CD8-positive, alpha-beta memory T cell (primary cell): Measurements from ENCODE around the gene VPS33A. TPM values are rescaled to one million over a fixed set of nuclear protein-coding genes. Genes with fewer than 3 reads are reported as not detected.
"Not testable (repeated sequence)": the region's sequence is repeated elsewhere in the genome, so short reads cannot be mapped to it uniquely, and the experiment has no call there.

Experiments used
- CTCF ChIA-PET: fragments of 350-600 bp; sonication (Branson Sonifier 250); formaldehyde crosslinking; loops from one replicate; lab custom pipeline; 2021; ENCODE audit warnings: antibody characterized with exemption; lab: Charles Lee
- POLR2A ChIA-PET: fragments of 350-600 bp; sonication (Branson Sonifier 250); formaldehyde crosslinking; loops from one replicate; lab custom pipeline; 2021; ENCODE audit warnings: antibody characterized with exemption; lab: Charles Lee
- DNase-seq, 5 donors: peaks; one replicate each; pipeline versions ENCODE4 v3.0.0 to v3.0.0-alpha.2; 2020 to 2022; ENCODE audit warnings: mixed read lengths in 1 of 5
- H3K27ac ChIP-seq: one replicate; pipeline ENCODE4 v1.7.0; 2013; ENCODE audit warnings: low read depth, mild to moderate bottlenecking, low read length, moderate library complexity
- H3K27me3 ChIP-seq: 2 replicates; pipeline ENCODE4 v1.7.0; 2013; ENCODE audit warnings: low read length, mild to moderate bottlenecking; ENCODE audit not compliant: insufficient read depth, poor library complexity, severe bottlenecking
- H3K36me3 ChIP-seq: 2 replicates; pipeline ENCODE4 v1.7.0; 2013; ENCODE audit warnings: mild to moderate bottlenecking, low read length, moderate library complexity; ENCODE audit not compliant: insufficient read depth
- H3K4me1 ChIP-seq: 2 replicates; pipeline ENCODE4 v1.7.0; 2013; ENCODE audit warnings: mild to moderate bottlenecking, low read length, moderate library complexity; ENCODE audit not compliant: insufficient read depth
- H3K4me3 ChIP-seq: 2 replicates; pipeline ENCODE4 v1.7.0; 2013; ENCODE audit warnings: mild to moderate bottlenecking, low read length
- H3K9me3 ChIP-seq: 2 replicates; pipeline ENCODE4 v1.7.0; 2013; ENCODE audit warnings: mild to moderate bottlenecking, low read length
- H3K27ac Mint-ChIP-seq, 8 donors: one replicate each; pipeline ENCODE4 v1.8.0; 2020 to 2021; ENCODE audit warnings: mixed read lengths in 8 of 8, mild to moderate bottlenecking in 6 of 8, inconsistent platforms in 3 of 8, moderate library complexity in 3 of 8
- H3K27me3 Mint-ChIP-seq, 2 donors: one replicate each; pipeline ENCODE4 v1.8.0; 2020 to 2021; ENCODE audit warnings: mixed read lengths in 2 of 2, mild to moderate bottlenecking in 1 of 2, moderate library complexity in 1 of 2
- H3K36me3 Mint-ChIP-seq, 3 donors: one replicate each; pipeline ENCODE4 v1.8.0; 2020 to 2021; ENCODE audit warnings: mixed read lengths in 3 of 3, inconsistent platforms in 1 of 3, mild to moderate bottlenecking in 1 of 3
- H3K4me1 Mint-ChIP-seq, 3 donors: one replicate each; pipeline ENCODE4 v1.8.0; 2020 to 2021; ENCODE audit warnings: mixed read lengths in 3 of 3, inconsistent platforms in 1 of 3, mild to moderate bottlenecking in 1 of 3
- H3K4me3 Mint-ChIP-seq, 7 donors: one replicate each; pipeline ENCODE4 v1.8.0; 2020 to 2021; ENCODE audit warnings: mixed read lengths in 7 of 7, mild to moderate bottlenecking in 6 of 7, moderate library complexity in 4 of 7, inconsistent platforms in 2 of 7
- H3K9me3 Mint-ChIP-seq, 5 donors: one replicate each; pipeline ENCODE4 v1.8.0; 2020 to 2022; ENCODE audit warnings: mixed read lengths in 5 of 5, mild to moderate bottlenecking in 3 of 5, moderate library complexity in 2 of 5, inconsistent platforms in 1 of 5
- polyA plus RNA-seq: library from polyadenylated mRNA; unstranded; fragments of 300-500 nt; fragmentation: Illumina TruSeq; gene quantifications from one replicate; pipeline ENCODE4 v1.2.3, GENCODE V29; 2021
- total RNA-seq, 2 experiments: library from RNA; stranded (reverse); gene quantifications; one replicate each; pipeline ENCODE4 v1.2.3, GENCODE V29; 2021

The VPS33A gene
- total and polyA plus RNA-seq, 3 experiments from 2014 or later = 30.6 to 44.2 (median 43.1) TPM

DNA sequence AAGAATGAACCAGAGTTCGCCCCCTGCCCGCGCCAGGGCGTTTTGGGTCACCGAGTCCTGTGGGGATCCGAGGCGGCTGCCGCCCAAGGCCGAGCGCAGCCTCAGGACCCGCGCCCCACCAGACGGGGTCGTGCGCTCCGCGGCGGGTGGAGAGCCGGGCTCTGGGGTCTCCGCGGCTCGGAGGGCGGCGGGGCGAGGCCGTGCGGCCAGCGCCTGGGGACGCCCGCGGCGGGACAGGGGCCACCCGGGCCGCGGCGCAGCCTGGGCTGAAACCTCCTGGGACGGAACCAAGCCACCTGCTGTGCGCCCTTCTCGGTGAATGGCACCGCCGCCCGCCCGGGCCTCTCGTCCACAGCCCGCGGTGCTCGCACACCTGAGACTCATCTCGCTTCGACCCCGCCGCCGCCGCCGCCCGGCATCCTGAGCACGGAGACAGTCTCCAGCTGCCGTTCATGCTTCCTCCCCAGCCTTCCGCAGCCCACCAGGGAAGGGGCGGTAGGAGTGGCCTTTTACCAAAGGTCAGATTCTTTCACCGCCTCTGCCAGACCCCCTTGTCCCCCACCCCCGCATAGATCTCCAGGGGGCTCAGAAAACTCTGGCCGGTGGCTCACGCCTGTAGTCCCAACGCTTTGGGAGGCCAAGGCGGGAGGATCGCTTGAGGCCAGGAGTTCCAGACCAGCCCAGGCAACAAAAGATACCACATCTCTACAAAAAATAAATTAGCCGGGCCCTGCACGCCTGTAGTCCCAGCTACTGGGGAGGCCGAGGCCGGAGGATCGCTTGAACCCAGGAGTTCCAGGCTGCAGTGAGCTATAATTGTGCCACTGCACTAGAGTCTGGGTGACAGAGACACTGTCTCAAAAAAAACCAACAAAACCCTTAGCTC is 61.9 kb downstream of the VPS33A start:
- Histone ChIP-seq H3K9me3 (no peaks in the 10 kb centered on the region), H3K27ac (no peak overlapping the region), H3K4me3 (peak overlapping the region; percentile 28), H3K36me3 (peaks cover 5% of the 10 kb centered on the region), H3K27me3 (no peaks in the 10 kb centered on the region), H3K4me1 (peaks cover 7% of the 10 kb centered on the region)
- Mint-ChIP-seq H3K36me3 (peaks cover 5 to 21% (median 10%) of the 10 kb centered on the region in 3 donors), H3K9me3 (no peaks in the 10 kb centered on the region), H3K4me1 (peaks cover 6 to 25% (median 16%) of the 10 kb centered on the region in 3 donors), H3K27me3 (peaks cover 1 to 5% of the 10 kb centered on the region in 2 donors), H3K27ac (peak overlapping the region in 5 of 8 donors; percentile 43 to 78 (median 57)), H3K4me3 (peak overlapping the region; percentile 69 to 92 (median 87))
- ChIA-PET CTCF (interaction anchor here (0.8 kb wide), 1 partner anchor 286 kb away, joined by 4 read pairs; the partner anchor contains the start of gene CFAP251), POLR2A (interaction anchor here (1.0 to 1.4 kb wide), 3 partner anchors 9 to 40 kb away, joined by 4 to 7 read pairs (median 5); partner anchors contain the start of gene DIABLO)
- no peak for DNase-seq

DNA sequence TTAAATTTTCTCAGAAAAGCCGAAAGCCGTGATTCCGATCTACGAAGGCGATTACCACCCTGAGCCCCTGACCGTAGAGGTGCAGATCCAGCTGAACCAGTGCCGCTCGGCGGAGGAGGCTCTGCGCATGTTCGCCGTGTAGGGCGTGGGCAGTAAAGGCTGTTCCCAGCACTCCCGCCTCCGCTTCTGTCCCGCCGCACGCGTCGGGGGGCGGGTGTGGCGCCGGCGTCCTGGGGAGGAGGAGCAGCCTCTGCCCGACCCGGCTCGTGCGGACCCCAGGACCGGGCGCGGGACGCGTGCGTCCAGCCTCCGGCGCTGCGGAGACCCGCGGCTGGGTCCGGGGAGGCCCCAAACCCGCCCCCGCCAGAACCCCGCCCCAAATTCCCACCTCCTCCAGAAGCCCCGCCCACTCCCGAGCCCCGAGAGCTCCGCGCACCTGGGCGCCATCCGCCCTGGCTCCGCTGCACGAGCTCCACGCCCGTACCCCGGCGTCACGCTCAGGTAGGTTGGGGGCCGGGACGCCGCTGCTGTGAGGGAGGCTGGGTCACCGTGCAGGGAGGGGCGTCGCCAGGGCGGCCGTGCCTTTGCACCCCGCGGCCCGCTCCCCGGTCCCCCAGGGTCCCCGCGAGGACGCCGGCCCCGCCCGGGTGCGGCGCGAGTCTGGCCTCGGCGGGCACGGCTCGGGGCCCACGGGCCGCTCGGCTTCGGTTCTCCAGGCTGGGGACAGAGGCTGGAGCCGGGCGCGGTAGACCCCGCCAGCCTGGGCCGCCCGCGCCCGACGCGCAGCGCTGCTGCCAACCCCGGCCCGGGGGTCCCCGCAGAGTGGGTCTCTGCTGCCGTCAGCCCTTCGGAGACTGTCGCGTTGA is 62.8 kb downstream of the VPS33A start, which contains the start of gene B3GNT4:
B3GNT4 (plus strand) TSS at position 409 of the 866 bp plus-strand sequence. CDS start 910 bp downstream, outside the sequence.
- Histone ChIP-seq H3K4me3 (peak within 1 kb of the TSS; percentile 33), H3K27ac (no peak within 1 kb of the TSS), H3K9me3 (no peaks in the 10 kb centered on the region), H3K4me1 (peaks cover 7% of the 10 kb centered on the region), H3K36me3 (peaks cover 3% of the 10 kb centered on the region), H3K27me3 (no peaks in the 10 kb centered on the region)
- peak; percentile 56 to 76 (median 65) for DNase-seq
- peaks cover 1 to 5% of the 10 kb centered on the region in 2 donors for H3K27me3 Mint-ChIP-seq
- peak within 1 kb of the TSS in 3 of 8 donors; percentile 57 to 78 (median 66) for H3K27ac Mint-ChIP-seq
- peaks cover 3 to 15% (median 8%) of the 10 kb centered on the region in 3 donors for H3K36me3 Mint-ChIP-seq
- ChIA-PET POLR2A (interaction anchor here (0.6 to 1.4 kb wide), 4 partner anchors 9 to 41 kb away, joined by 4 to 7 read pairs (median 5); partner anchors contain the start of gene DIABLO), CTCF (interaction anchor here (0.7 to 1.0 kb wide), 2 partner anchors 12 to 13 kb away, joined by 3 read pairs; no protein-coding TSS in a partner anchor)
- H3K9me3 Mint-ChIP-seq = no peaks in the 10 kb centered on the region
- peak within 1 kb of the TSS; percentile 80 to 92 (median 87) for H3K4me3 Mint-ChIP-seq
- H3K4me1 Mint-ChIP-seq = peaks cover 6 to 25% (median 16%) of the 10 kb centered on the region in 3 donors

DNA sequence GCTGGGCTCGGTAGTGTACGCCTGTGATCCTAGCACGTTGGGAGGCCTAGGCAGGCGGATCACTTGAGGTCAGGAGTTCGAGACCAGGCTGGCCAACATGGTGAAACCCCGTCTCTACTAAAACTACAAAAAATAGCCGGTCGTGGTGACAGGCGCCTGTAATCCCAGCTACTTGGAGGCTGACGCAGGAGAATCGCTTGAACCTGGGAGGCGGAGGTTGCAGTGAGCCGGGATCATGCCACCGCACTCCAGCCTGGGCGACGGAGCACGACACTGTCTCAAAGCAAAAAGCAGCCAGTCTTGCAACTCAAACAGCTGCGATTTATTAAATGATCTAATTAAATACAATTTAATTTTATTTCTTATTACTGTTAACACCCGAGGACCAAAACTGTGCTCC is 63.5 kb downstream of the VPS33A start:
- DNase-seq, H3K36me3 ChIP-seq, H3K4me1 ChIP-seq, H3K27me3 ChIP-seq, H3K9me3 ChIP-seq, H3K36me3 Mint-ChIP-seq, H3K27ac ChIP-seq, H3K9me3 Mint-ChIP-seq: not testable (repeated sequence)
- Mint-ChIP-seq H3K4me1 (peaks cover 6 to 25% (median 16%) of the 10 kb centered on the region in 3 donors), H3K4me3 (peak overlapping the region; percentile 79 to 89 (median 81)), H3K27ac (peak overlapping the region in 1 of 8 donors; percentile 55), H3K27me3 (peaks cover 1 to 10% of the 10 kb centered on the region in 2 donors)
- peak overlapping the region; percentile 33 for H3K4me3 ChIP-seq
- POLR2A ChIA-PET = interaction anchor here (0.6 to 1.4 kb wide), 3 partner anchors 9 to 42 kb away, joined by 4 to 7 read pairs (median 5); partner anchors contain the start of gene DIABLO
- CTCF ChIA-PET = interaction anchor here (1.0 kb wide), 1 partner anchor 12 kb away, joined by 3 read pairs; no protein-coding TSS in a partner anchor

DNA sequence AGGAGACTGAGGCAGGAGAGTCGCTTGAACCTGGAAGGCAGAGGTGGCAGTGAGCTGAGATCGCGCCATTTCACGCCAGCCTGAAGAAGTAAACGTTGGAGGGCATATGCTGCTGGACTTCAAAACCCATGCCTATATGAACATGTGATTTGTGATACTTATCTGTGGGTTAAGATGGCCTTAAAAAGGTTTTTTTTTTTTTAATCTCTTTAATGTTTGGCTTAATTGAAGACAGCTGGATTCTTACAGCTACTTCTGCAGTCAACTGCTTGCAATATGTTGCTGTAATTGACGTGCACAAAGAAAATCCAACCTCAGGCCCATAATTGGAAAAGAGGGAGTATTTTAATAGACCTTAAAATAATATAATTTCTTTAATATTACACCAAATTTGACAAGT is 64.3 kb downstream of the VPS33A start:
- H3K4me1 Mint-ChIP-seq = peaks cover 9 to 29% (median 20%) of the 10 kb centered on the region in 3 donors
- H3K27ac Mint-ChIP-seq = no peak overlapping the region
- peaks cover 0 to 2% (median 0%) of the 10 kb centered on the region in 3 donors for H3K36me3 Mint-ChIP-seq
- no peak overlapping the region for H3K4me3 Mint-ChIP-seq
- ChIA-PET POLR2A (no interaction called here), CTCF (interaction anchor here (0.6 to 0.8 kb wide), 2 partner anchors 11 to 136 kb away, joined by 4 read pairs; no protein-coding TSS in a partner anchor)
- H3K27ac ChIP-seq = no peak overlapping the region
- H3K27me3 ChIP-seq = no peaks in the 10 kb centered on the region
- DNase-seq = no peak
- H3K4me1 ChIP-seq = peaks cover 7% of the 10 kb centered on the region
- no peaks in the 10 kb centered on the region for H3K9me3 Mint-ChIP-seq
- H3K27me3 Mint-ChIP-seq = peaks cover 4 to 15% of the 10 kb centered on the region in 2 donors
- no peaks in the 10 kb centered on the region for H3K9me3 ChIP-seq
- H3K4me3 ChIP-seq = no peak overlapping the region
- no peaks in the 10 kb centered on the region for H3K36me3 ChIP-seq

DNA sequence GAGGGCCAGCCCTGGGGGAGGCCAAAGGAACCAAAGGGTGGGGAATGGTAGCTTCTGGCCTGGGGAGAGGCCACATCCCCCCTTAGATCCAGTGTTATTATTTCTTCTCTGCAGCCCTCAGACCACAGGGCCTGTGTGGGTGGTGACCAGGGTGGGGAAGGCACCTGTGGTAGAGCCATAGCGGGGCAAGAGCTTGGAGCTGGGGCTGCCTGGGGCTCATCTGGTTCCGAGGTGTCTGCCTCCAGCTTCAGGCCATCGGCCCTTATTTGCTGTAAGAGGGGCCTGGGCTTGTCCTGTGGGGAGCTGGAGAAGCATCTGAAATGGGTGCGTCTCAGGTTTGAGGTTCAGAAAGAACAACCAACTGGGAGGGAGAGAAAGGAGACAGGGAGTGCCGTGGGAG is 64.9 kb downstream of the VPS33A start:
- Histone ChIP-seq H3K36me3 (no peaks in the 10 kb centered on the region), H3K27ac (no peak overlapping the region), H3K9me3 (no peaks in the 10 kb centered on the region), H3K4me3 (no peak overlapping the region), H3K27me3 (no peaks in the 10 kb centered on the region), H3K4me1 (peaks cover 7% of the 10 kb centered on the region)
- DNase-seq = no peak
- H3K9me3 Mint-ChIP-seq = no peaks in the 10 kb centered on the region
- H3K27me3 Mint-ChIP-seq = peaks cover 9 to 19% of the 10 kb centered on the region in 2 donors
- POLR2A ChIA-PET = interaction anchor here (0.9 kb wide), 1 partner anchor 25 kb away, joined by 3 read pairs; the partner anchor contains the start of gene DIABLO
- CTCF ChIA-PET = interaction anchor here (0.8 kb wide), 1 partner anchor 11 kb away, joined by 4 read pairs; no protein-coding TSS in a partner anchor
- peak overlapping the region in 2 of 7 donors; percentile 5 to 41 for H3K4me3 Mint-ChIP-seq
- H3K36me3 Mint-ChIP-seq = no peaks in the 10 kb centered on the region
- peak overlapping the region in 1 of 8 donors; percentile 15 for H3K27ac Mint-ChIP-seq
- peaks cover 9 to 29% (median 20%) of the 10 kb centered on the region in 3 donors for H3K4me1 Mint-ChIP-seq

DNA sequence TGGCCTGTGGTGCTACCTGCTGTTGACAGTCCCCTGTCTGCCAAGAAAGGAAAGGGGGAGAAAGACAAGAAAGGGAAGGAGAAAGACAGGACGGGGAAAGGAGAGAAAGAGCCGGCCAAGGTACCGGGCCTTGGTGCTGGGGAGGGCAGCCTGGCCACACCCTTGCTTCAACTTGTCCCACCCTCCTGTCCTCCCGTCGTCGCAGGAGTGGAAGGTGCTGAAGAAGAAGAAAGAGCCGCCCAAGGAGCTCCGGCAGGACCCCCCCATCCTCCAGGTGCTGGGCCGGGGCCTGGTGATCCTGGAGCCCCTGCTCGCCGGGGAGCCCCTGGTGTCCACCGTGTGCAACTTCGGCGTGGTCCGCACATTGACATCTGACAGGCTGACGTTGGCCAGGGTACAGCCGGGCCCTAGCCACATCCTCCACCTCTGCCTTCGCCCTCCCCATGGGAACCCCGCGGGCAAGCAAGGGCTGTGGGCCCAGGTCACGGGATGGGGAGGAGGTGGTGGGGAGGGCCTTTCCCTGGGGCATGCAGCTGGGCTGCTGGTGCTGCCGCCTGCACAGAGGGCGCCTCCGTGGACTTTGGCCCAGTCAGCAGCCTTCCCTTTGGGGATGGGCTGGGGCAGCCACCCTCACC is 65.6 kb downstream of the VPS33A start:
- no peaks in the 10 kb centered on the region for H3K36me3 ChIP-seq
- H3K27ac ChIP-seq = no peak overlapping the region
- no peaks in the 10 kb centered on the region for H3K9me3 ChIP-seq
- Mint-ChIP-seq H3K9me3 (peaks cover 0 to 1% (median 0%) of the 10 kb centered on the region in 5 donors), H3K27me3 (peaks cover 9 to 19% of the 10 kb centered on the region in 2 donors), H3K4me1 (peaks cover 9 to 28% (median 20%) of the 10 kb centered on the region in 3 donors), H3K4me3 (no peak overlapping the region), H3K36me3 (peaks cover 0 to 2% (median 0%) of the 10 kb centered on the region in 3 donors), H3K27ac (no peak overlapping the region)
- H3K4me1 ChIP-seq = peaks cover 7% of the 10 kb centered on the region
- CTCF ChIA-PET = no interaction called here
- no peak overlapping the region for H3K4me3 ChIP-seq
- POLR2A ChIA-PET = interaction anchor here (0.9 kb wide), 1 partner anchor 26 kb away, joined by 3 read pairs; the partner anchor contains the start of gene DIABLO
- no peaks in the 10 kb centered on the region for H3K27me3 ChIP-seq
- no peak for DNase-seq
